Epidermal melanocyte (primary cell): Measurements from ENCODE around the gene NEU3.

Source experiments
- DNase-seq: peaks from one replicate; pipeline ENCODE4 v3.0.0; 2011; ENCODE audit warnings: low spot score; ENCODE audit not compliant: insufficient read length

The NEU3 gene

DNA sequence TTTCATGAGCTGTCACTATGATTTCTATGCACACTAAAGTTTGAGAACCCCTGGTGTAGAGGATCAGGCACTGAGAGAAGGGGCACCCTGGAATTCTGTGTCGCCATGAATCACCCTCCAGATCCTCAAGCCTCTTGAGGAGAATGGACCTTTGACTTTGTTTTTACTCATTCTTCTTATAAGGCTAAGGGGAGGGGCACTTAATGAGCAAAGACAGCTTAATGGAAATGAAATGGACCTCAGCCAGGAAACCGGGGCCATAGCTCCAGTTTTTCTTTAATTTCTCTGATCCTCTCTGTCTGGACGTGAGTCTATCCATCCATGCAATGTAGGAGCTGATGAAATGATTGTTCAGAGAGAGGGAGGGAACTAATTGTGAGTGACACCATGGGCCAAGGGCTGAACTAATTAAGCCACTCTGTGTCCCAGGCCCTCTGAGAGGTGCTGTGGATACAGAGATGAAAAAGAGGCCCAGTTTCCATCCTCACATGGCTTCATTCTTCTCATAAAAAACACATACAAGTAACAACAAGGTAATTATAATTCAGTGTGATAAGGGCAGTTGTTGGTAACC lies 75.1 kb downstream of the NEU3 start:
- no peak for DNase-seq

DNA sequence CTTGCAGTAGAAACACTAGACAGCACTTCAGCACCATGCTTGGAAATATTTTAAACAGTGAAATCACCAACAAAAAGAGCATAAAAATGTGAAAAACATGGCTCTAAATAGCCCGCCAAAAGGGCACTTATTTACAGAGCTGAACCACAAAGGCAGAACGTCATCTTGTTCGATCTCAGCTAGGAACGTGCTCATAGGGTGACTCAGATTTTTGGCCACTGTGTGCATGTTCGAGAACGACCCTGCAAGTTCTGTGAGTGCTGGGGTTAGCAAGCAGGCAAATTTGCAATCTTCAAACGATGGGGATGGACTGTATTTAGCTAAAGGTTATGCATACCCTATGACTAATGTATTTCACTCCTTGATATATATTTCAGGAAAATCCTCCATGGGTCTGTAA lies 77.3 kb downstream of the NEU3 start:
- no peak for DNase-seq
